NCI-H2029 treated with DMSO at 0.1 percent for 48 hours (cell line): ENCODE measurements around the gene ARHGAP40.

Source experiments
- DNase-seq: peaks from one replicate; lab custom pipeline; 2025; lab: John Stamatoyannopoulos, UW

The ARHGAP40 gene

GRCh38 chr20:38601216-38602184 is at the start of gene ARHGAP40:
Gene ARHGAP40 (plus strand): TSS chr20:38601809.
- DNase-seq, result no peak

DNA sequence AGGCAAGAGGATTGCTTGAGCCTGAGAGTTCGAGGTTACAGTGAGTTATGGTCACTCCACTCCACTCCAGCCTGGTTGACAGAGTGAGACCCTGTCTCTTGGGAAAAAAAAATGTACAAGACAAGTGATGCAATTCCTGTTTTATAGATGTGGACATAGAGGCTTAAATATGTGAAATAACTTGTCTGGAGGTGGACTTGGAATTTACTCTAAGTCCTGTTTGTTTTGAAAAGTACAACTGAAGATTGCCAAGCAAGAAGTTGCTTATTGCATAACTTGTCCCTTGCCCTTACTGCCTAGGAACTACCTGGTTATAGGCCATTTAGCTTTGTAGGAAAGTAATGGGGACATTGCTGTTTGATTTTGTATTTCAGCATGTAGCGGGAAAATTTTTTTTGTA is 46.6 kb upstream of the ARHGAP40 start:
- DNase-seq, result no peak

- DNase-seq, result no peak
These were observed 46.2 kb upstream of the ARHGAP40 start for GRCh38 chr20:38555395-38555794.

DNA sequence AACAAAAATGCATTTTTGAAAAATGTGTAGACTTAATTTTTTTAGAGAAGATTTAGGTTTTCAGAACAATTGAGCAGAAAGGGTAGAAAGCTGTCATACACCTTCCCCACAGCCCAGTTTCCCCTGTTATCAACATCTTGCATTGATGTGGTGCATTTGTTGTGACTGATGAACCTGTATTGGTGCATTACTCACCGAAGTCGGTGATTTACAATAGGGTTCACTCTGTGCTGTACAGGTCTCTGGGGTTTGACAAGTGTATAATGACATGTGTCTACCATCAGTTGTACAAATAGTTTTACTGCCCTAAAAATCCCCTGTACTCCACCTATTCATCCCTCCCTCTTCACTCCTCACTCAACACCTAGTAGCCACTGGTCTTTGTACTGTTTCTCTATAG is 44.4 kb upstream of the ARHGAP40 start:
- no peak for DNase-seq

DNA sequence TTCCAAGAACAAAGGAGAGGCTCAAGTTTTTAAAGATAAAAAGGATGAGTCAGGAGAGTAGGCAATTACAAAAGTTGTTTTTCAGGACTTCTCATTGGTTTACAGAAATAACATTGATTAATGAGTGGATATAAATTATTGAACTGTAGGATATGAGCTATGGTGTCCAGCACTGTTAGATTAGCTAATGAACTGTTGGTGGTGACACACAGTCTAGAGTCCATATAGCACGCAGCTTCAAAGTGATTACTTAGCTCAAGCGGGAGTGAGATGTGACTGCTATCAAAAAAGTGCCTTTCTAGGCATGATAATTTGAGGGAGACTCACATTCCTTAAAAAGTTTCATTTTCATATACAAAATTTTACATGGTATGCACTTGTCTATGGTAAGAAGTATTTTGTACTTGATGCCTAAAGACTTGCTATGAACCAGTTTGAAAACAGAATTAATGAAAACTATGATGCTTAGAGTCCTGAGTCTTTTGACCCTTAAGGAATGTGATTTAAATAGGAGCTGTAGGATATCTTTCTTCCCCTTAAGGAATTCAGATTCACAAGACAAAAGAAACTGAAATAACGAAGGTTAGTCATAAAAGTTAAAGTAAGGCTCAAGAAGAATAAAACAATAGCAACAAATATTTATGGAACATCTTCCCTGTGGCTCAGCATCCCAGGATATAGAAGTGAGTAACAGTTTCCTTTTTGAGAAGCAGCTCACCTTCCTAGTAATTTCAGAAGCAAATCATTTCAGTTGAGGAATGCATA is 42.8 kb upstream of the ARHGAP40 start:
- no peak for DNase-seq

- no peak for DNase-seq
These were observed 41.8 kb upstream of the ARHGAP40 start for GRCh38 chr20:38559764-38560163.

DNA sequence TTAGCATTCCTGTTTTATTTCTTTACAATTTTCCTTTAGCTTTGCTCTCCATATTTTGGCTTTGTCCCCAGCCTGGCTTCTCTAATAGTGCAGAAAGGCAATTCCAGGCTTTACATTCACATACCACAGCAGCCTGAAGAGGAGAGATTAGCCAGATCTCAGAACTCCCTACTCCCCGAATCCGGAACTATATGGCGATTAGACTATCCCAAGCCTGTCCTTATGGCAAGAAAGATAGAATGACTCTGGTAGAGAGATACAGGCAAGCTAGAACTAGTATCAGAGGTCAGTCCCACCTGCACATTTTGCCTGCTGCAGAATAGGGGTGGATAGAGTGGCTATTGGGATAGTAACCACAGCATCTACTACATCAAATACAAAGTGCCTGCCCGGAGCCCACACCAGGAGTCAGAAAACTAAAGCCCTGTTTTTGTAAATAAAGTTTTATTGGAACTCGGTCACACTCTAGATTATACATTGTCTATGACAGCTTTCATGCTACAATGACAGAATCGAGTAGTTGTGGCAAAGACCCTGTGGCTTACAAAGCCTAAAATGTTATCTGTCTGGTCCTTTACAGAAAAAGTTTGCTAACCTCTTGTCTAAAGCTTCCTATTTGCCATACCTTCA is 37.7 kb upstream of the ARHGAP40 start:
- no peak for DNase-seq

DNA sequence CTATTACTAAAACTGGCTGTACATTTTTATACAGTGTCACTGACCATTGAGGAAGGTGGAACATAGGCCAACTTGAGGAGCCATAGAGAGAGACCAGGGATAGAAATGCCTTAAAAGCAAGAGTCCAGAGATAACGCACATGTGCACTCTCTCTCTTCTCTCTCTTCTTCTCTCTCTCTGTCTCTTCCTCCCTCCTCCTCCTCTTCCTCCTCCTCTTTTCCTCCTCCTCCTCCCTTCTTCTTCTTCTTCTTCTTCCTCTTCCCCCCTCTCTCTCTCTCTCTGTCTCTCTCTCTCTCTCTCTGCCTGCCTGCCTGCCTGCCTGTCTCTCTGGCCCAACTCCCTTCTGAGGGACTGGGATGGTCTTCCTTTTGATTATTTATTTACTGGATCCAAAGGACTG is 36.9 kb upstream of the ARHGAP40 start:
- DNase-seq, result no peak

GRCh38 chr20:38566036-38566598 is 35.5 kb upstream of the ARHGAP40 start:
- no peak for DNase-seq

DNA sequence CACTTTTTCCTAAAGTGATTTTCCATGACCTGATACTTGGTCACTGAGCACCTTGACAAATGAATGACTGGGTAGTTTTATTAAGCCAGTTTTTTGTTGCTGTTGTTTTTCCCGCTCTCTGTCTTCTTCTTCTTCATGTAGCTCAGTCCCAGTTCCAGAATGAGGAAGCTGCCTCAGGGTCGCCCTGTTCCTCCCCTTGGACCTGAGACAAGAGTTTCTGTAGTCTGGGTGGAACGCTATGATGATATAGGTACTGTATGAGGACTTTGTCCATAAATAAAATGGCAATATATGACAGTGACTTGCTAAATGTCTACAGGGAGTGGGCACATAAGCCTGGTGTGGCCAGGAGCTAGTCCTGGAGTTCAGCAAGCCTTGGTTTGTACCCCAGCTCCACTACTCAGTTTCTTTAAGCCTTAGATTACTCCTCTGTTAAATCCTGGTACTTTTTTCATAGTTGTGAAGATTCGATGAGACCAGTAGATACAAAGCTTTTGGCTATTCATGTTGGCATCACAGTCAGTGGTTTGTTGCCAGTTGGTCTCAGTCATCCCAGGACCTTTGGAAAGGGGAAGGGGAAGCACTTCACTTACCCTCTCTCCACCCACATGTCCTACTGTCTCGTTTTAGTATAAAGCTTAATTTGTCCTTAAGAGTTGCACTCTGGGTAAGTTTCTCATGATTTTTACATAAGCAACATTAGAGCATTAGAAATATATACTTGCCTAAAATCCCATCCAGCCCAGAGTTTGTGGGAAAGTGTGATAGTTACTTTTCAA is 31.7 kb upstream of the ARHGAP40 start:
- no peak for DNase-seq

GRCh38 chr20:38573413-38573812 is 28.2 kb upstream of the ARHGAP40 start:
- no peak for DNase-seq

DNA sequence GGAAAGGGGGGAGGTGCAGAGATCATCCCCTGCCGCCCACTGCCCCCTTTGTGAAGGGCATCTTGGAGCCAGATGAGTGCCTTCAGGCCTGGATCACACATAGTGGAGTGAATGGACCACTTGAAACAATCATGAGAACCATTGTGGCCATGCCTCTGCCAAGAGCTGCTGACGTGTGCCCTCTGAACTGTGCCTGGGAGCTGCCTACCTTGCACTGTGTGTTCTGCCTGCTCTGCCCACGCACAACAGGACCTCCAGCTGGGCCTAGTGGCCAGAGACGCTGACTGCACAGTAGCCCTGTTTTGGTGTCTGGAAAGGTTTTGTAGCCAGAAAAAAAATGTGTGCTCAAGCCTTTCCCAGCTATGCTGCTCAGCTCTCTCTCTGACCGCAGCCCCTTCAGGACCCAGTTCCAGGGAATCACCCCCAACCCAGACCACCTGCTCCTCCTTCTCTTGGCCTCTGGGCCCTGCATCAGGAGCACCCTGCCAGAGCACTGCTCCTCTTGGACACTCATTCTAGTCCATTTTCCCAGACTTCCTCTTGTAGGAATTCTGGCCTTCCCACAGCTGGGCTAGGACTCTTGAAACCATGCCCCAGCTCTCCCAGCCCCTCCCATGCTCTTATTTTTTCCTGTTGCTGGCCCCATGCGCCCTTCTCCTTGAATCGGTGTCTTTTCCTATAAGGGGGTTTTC is 22.2 kb upstream of the ARHGAP40 start:
- DNase-seq, result no peak

GRCh38 chr20:38579921-38580320 is 21.7 kb upstream of the ARHGAP40 start:
- no peak for DNase-seq

DNA sequence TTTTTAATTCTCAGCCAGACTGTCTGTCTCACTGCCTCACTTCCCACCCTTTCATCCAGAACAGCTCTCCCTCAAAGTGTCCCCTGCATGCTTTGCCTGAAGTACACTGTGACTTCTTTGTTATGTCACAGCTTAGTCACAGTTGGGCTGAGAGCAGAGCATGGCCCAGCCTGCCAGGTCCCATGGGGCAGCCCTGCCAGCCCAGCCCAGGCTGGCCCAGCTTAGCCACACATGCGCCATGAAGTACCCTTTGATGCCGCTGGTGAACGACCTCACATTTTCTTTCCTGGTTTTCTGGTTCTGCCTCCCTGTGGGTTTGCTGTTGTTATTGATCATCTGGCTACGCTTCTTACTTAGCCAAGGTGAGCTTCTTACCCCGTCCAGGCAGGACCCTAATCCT is 20.6 kb upstream of the ARHGAP40 start, which contains the start of gene ADIG:
ADIG (plus strand) TSS at position 185 of the 400 bp plus-strand sequence; CDS start at position 239, 54 bp downstream.
- DNase-seq, result no peak

DNA sequence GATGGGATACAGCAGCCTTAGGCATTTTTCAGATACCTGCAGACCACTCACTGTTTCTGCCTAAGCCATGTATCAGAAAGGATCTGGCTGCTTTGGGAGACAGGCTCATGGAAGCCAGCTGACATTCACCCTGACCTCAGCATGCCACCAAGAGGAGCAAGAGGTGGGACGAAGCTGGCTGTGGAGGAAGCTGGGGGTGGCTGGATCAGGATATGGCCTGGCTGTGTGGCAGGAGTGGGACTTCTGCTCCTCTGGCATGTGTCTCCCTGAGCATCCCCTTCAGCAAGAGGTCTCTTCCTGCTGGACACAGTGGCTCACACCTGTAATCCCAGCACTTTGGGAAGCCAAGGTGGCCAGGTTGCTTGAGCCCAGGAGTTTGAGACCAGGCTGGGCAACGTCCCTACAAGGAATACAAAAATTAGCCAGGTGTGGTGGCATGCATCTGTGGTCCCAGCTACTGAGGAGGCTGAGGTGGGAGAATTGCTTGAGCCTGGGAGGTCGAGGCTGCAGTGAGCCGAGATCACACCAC is 19.7 kb upstream of the ARHGAP40 start:
- no peak for DNase-seq

- no peak for DNase-seq
These were observed 18.3 kb upstream of the ARHGAP40 start for GRCh38 chr20:38583306-38583705.

DNA sequence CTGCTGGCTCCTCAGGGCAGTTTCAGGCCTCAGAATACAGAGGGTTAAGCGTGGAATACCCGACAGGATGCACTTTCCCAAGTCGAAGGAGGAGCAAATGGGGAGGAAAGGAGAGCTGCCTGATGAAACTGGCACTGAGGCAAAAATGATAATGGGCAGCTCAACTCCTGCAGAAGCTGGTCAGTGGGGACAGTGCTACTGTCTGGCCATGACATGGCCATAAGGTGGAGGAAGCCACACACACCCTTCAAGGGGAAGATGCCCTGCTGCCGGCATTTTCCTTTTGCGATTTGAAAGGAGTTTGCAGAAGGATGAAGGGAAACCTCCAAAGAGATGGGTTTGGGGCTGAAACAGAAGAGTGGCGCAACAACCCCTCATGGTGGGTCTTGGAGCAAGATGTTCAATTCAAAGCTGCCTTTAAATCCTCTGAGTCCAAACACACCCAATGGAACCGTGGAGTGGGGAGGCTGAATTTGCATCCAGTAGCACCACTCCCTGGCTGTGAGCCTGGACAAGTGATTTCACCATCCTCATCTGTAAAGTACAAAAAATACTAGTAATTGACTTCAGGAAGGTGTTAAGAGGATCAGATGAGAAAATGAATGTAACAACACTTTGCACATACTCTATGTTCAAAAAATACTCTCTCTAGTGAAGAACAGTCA is 17.4 kb upstream of the ARHGAP40 start:
- DNase-seq, result no peak

GRCh38 chr20:38585404-38586180 is 16.0 kb upstream of the ARHGAP40 start:
- no peak for DNase-seq

DNA sequence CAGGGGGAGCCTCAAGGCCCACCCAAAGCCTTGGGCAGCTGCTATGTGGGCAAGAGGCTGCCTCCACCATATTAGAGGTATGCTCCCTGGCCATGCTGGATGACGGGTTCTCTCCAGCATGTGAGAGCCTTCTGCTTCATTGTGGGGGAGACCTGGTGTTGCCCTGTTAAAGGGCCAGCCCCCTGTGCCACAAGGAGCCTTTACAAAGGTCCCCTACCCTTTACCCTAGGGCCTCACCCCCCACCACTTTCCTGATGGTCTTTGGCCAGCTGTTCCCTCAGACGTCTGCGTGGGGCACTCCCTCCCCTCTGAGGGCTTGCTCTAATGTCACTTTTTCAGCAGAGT is 15.5 kb upstream of the ARHGAP40 start:
- DNase-seq, result no peak
